Measurements from ENCODE around the gene BORCS6. TPM values are rescaled to one million over a fixed set of nuclear protein-coding genes. Genes with fewer than 3 reads are reported as not detected.

BORCS6 gene
- total and polyA plus RNA-seq, 2 of the 13 experiments (the other 11 are each of a cell fraction or from before 2014, with no cell fraction given) = 2.0 to 5.1 TPM

DNA sequence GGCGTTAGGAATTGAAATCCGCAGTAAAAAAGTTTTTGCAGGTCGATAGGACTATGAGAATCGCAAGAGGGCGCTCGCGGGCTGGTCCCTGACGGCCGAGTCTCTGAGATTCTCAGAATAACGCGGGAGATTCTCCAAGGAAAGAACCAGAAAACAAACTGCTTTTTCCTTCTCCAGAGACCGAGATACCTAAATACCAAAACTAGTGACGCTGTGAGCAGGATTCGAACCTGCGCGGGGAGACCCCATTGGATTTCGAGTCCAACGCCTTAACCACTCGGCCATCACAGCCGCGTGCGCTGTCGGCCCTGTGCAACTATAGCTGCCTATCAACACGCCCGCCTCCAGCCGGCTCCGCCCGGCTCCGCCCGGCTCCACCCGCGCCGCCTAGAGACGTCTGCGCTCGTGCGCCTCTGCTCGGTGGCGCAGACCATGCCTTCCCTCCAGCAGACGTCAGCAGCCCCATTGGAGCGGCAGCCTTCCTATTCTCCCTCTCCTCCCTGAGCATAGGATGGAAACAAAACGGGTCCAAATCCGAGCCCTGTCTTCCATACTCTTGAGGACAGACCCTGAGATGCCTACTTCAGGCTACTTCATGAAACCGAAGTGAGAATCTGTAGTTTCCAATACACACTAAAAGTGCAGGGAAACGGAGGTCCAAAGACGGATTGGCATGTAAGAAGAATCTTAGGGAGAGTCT, 51.2 kb downstream of the BORCS6 start (continued):
- TF ChIP-seq DMAP1 (CRISPR knock-in tag; IDR thresholded peaks at IDR 0.05) (peak; percentile 64; the same call in 1 of the 2 replicates), CBX2 (IDR thresholded peaks at IDR 0.05; ENCODE audit: low read depth, low read length) (no peak), CBX2 (CRISPR knock-in tag; IDR thresholded peaks at IDR 0.05; ENCODE audit: low read depth) (no peak), KLF6 (CRISPR knock-in tag; IDR thresholded peaks at IDR 0.05) (0 out of 2 replicates have a peak, but pooled peaks have one; percentile 37), PHF20 (CRISPR knock-in tag; IDR thresholded peaks at IDR 0.05) (no peak), ZNF770 (CRISPR knock-in tag; IDR thresholded peaks at IDR 0.05) (peak; percentile 11; the same call in 1 of the 2 replicates), ZNF674 (CRISPR knock-in tag; IDR thresholded peaks at IDR 0.05; ENCODE audit: low read depth) (no peak), NFKBIZ (CRISPR knock-in tag; IDR thresholded peaks at IDR 0.05) (no peak), TEAD3 (CRISPR knock-in tag; optimal IDR thresholded peaks at IDR 0.05; ENCODE audit: borderline replicate concordance) (peak; percentile 62), HNRNPL (IDR thresholded peaks at IDR 0.05; ENCODE audit: low read depth, low read length) (no peak)
- TF ChIP-seq, protein P1, sequence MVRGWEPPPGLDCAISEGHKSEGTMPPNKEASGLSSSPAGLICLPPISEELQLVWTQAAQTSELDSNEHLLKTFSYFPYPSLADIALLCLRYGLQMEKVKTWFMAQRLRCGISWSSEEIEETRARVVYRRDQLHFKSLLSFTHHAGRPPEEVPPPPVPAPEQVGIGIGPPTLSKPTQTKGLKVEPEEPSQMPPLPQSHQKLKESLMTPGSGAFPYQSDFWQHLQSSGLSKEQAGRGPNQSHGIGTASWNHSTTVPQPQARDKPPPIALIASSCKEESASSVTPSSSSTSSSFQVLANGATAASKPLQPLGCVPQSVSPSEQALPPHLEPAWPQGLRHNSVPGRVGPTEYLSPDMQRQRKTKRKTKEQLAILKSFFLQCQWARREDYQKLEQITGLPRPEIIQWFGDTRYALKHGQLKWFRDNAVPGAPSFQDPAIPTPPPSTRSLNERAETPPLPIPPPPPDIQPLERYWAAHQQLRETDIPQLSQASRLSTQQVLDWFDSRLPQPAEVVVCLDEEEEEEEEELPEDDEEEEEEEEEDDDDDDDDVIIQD (CRISPR knock-in tag; IDR thresholded peaks at IDR 0.05; ENCODE audit: low read depth) = no peak
- TF ChIP-seq, protein P2, sequence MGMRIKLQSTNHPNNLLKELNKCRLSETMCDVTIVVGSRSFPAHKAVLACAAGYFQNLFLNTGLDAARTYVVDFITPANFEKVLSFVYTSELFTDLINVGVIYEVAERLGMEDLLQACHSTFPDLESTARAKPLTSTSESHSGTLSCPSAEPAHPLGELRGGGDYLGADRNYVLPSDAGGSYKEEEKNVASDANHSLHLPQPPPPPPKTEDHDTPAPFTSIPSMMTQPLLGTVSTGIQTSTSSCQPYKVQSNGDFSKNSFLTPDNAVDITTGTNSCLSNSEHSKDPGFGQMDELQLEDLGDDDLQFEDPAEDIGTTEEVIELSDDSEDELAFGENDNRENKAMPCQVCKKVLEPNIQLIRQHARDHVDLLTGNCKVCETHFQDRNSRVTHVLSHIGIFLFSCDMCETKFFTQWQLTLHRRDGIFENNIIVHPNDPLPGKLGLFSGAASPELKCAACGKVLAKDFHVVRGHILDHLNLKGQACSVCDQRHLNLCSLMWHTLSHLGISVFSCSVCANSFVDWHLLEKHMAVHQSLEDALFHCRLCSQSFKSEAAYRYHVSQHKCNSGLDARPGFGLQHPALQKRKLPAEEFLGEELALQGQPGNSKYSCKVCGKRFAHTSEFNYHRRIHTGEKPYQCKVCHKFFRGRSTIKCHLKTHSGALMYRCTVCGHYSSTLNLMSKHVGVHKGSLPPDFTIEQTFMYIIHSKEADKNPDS (CRISPR knock-in tag; IDR thresholded peaks at IDR 0.05) = no peak; the same call in 1 of the 2 replicates
- TF ChIP-seq, protein P3, sequence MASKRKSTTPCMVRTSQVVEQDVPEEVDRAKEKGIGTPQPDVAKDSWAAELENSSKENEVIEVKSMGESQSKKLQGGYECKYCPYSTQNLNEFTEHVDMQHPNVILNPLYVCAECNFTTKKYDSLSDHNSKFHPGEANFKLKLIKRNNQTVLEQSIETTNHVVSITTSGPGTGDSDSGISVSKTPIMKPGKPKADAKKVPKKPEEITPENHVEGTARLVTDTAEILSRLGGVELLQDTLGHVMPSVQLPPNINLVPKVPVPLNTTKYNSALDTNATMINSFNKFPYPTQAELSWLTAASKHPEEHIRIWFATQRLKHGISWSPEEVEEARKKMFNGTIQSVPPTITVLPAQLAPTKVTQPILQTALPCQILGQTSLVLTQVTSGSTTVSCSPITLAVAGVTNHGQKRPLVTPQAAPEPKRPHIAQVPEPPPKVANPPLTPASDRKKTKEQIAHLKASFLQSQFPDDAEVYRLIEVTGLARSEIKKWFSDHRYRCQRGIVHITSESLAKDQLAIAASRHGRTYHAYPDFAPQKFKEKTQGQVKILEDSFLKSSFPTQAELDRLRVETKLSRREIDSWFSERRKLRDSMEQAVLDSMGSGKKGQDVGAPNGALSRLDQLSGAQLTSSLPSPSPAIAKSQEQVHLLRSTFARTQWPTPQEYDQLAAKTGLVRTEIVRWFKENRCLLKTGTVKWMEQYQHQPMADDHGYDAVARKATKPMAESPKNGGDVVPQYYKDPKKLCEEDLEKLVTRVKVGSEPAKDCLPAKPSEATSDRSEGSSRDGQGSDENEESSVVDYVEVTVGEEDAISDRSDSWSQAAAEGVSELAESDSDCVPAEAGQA (IDR thresholded peaks at IDR 0.05; ENCODE audit: low read depth) = peak; percentile 42; the same call in 1 of the 2 replicates
- TF ChIP-seq, protein P3 (CRISPR knock-in tag; IDR thresholded peaks at IDR 0.05; ENCODE audit: borderline replicate concordance) = no peak
- TF ChIP-seq, protein P4, sequence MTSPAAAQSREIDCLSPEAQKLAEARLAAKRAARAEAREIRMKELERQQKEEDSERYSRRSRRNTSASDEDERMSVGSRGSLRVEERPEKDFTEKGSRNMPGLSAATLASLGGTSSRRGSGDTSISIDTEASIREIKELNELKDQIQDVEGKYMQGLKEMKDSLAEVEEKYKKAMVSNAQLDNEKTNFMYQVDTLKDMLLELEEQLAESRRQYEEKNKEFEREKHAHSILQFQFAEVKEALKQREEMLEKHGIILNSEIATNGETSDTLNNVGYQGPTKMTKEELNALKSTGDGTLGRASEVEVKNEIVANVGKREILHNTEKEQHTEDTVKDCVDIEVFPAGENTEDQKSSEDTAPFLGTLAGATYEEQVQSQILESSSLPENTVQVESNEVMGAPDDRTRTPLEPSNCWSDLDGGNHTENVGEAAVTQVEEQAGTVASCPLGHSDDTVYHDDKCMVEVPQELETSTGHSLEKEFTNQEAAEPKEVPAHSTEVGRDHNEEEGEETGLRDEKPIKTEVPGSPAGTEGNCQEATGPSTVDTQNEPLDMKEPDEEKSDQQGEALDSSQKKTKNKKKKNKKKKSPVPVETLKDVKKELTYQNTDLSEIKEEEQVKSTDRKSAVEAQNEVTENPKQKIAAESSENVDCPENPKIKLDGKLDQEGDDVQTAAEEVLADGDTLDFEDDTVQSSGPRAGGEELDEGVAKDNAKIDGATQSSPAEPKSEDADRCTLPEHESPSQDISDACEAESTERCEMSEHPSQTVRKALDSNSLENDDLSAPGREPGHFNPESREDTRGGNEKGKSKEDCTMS (CRISPR knock-in tag; conservative IDR thresholded peaks at IDR 0.05) = no peak

Data from HepG2 (cell line).